GM12878 (cell line): ENCODE results near the gene IGF2R. TPM values are rescaled to one million over a fixed set of nuclear protein-coding genes. Genes with fewer than 3 reads are reported as not detected.

Experiments
- ATAC-seq: fragments of 200-7000 bp; cut with Tn5 transposase; 3 replicates; pipeline ENCODE4 v1.9.1; 2020; ENCODE audit warnings: mild to moderate bottlenecking, moderate library complexity
- BruUV-seq: library from RNA; stranded (reverse); fragments of 400-500 nt; replicated peaks from 2 replicates; lab custom pipeline; 2021; lab: Mats Ljungman, UMichigan
- CTCF ChIA-PET: fragments of 300-600 bp; sonication (Branson Sonifier 250); formaldehyde crosslinking; extraction: SDS; loops from one replicate; lab custom pipeline; 2021; ENCODE audit warnings: inconsistent platforms; lab: Yijun Ruan, JAX
- POLR2A ChIA-PET: fragments of 350-600 bp; formaldehyde crosslinking; extraction: SDS; loops from one replicate; lab custom pipeline; 2021; ENCODE audit warnings: inconsistent platforms; lab: Charles Lee
- RAD21 ChIA-PET: fragments of 300-600 bp; sonication (Branson Sonifier 250); formaldehyde crosslinking; loops from one replicate; lab custom pipeline; 2023; ENCODE audit warnings: antibody characterized with exemption; ENCODE audit not compliant: unreplicated experiment; lab: Charles Lee
- SMC1A ChIA-PET: fragments of 300-600 bp; sonication (Branson Sonifier 250); formaldehyde crosslinking; loops from one replicate; lab custom pipeline; 2023; ENCODE audit not compliant: unreplicated experiment, uncharacterized antibody; lab: Charles Lee
- DNase-seq: peaks from one replicate; pipeline ENCODE4 v3.0.0-alpha.2; 2011; ENCODE audit warnings: low read depth, low spot score
- FAIRE-seq: peaks from 3 replicates; lab custom pipeline; 2011; peaks lifted over from hg19 to GRCh38; lab: Jason Lieb, UNC
- H2AFZ ChIP-seq: 2 replicates; pipeline ENCODE4 v1.6.0; 2011; ENCODE audit warnings: low read depth, low read length, control low read depth; ENCODE audit not compliant: control insufficient read depth
- H3K27ac ChIP-seq: 2 replicates; pipeline ENCODE4 v1.5.1; 2011; ENCODE audit warnings: control low read depth; ENCODE audit not compliant: control insufficient read depth, insufficient read depth
- H3K27me3 ChIP-seq, 2 experiments: replicated peaks in 1 of 2; 2 replicates each; pipeline versions ENCODE4 v1.6.0 to v1.6.1; 2011; ENCODE audit warnings: low read length in 1 of 2; ENCODE audit not compliant: control insufficient read depth in 2 of 2, insufficient read depth in 2 of 2
- H3K36me3 ChIP-seq, 2 experiments: 2 replicates each; pipeline ENCODE4 v1.5.1; 2011; ENCODE audit warnings: low read length in 1 of 2; ENCODE audit not compliant: control insufficient read depth in 2 of 2, insufficient read depth in 2 of 2
- H3K4me1 ChIP-seq: 2 replicates; pipeline ENCODE4 v1.6.1; 2011; ENCODE audit warnings: mild to moderate bottlenecking, low read length, moderate library complexity, mixed read lengths; ENCODE audit not compliant: control insufficient read depth, insufficient read depth
- H3K4me2 ChIP-seq: 2 replicates; pipeline ENCODE4 v1.6.0; 2011; ENCODE audit warnings: control low read depth; ENCODE audit not compliant: control insufficient read depth, insufficient read depth
- H3K4me3 ChIP-seq: fragments of 200-600 bp; sonication (generic); 2 replicates; pipeline ENCODE4 v1.5.1; 2016
- H3K79me2 ChIP-seq: 2 replicates; pipeline ENCODE4 v1.6.0; 2011; ENCODE audit warnings: low read length; ENCODE audit not compliant: control insufficient read depth, insufficient read depth
- H3K9ac ChIP-seq: 2 replicates; pipeline ENCODE4 v1.8.0; 2011; ENCODE audit warnings: low read length, control low read depth, mixed read lengths; ENCODE audit not compliant: control insufficient read depth, insufficient read depth
- H3K9me3 ChIP-seq: replicated peaks from 3 replicates; pipeline ENCODE4 v1.5.1; 2011; ENCODE audit warnings: mild to moderate bottlenecking, low read length; ENCODE audit not compliant: control insufficient read depth, insufficient read depth
- H4K20me1 ChIP-seq: 2 replicates; pipeline ENCODE4 v1.6.0; 2011; ENCODE audit not compliant: control insufficient read depth, insufficient read depth
- CHD1 ChIP-seq: IDR thresholded peaks from 2 replicates; pipeline ENCODE4 v1.6.1; 2012; ENCODE audit warnings: low read depth, low read length, improper control_type of control experiment
- CREB1 ChIP-seq: IDR thresholded peaks from 2 replicates; pipeline ENCODE4 v1.6.1; 2012; ENCODE audit warnings: low read depth, mild to moderate bottlenecking, inconsistent platforms
- CREM ChIP-seq: IDR thresholded peaks from 2 replicates; pipeline ENCODE4 v1.6.1; 2014; ENCODE audit warnings: antibody characterized with exemption, low read depth
- CUX1 ChIP-seq: IDR thresholded peaks from 2 replicates; pipeline ENCODE4 v1.6.1; 2012; ENCODE audit warnings: improper control_type of control experiment, low read depth, low read length; ENCODE audit not compliant: insufficient replicate concordance
- EGR1 ChIP-seq, 2 experiments: IDR thresholded peaks; 1 replicate in 1 of 2; 2 replicates in 1 of 2; pipeline ENCODE4 v1.6.1; 2011 to 2012; ENCODE audit warnings: low read depth in 2 of 2, low read length in 2 of 2, borderline replicate concordance in 1 of 2, mild to moderate bottlenecking in 1 of 2, moderate library complexity in 1 of 2
- EP300 ChIP-seq, 2 experiments: fragments of 150-350 bp in 1 of 2; IDR thresholded peaks; 2 replicates each; pipeline ENCODE4 v1.6.1; 2011 to 2012; ENCODE audit warnings: low read depth in 2 of 2, low read length in 2 of 2, borderline replicate concordance in 1 of 2, improper control_type of control experiment in 1 of 2, inconsistent platforms in 1 of 2; ENCODE audit not compliant: control insufficient read depth in 1 of 2
- SMAD1 ChIP-seq: fragments of 450-650 bp; IDR thresholded peaks from 2 replicates; pipeline ENCODE4 v1.6.1; 2018; ENCODE audit warnings: mild to moderate bottlenecking, low read depth; ENCODE audit not compliant: partially characterized antibody
- SMARCA5 ChIP-seq: fragments of 450-650 bp; IDR thresholded peaks from 2 replicates; pipeline ENCODE4 v1.6.1; 2017; ENCODE audit warnings: mild to moderate bottlenecking
- TARDBP ChIP-seq: IDR thresholded peaks from 2 replicates; pipeline ENCODE4 v1.6.1; 2016; ENCODE audit warnings: borderline replicate concordance
- TCF7 ChIP-seq: IDR thresholded peaks from 2 replicates; pipeline ENCODE4 v1.6.1; 2014; ENCODE audit warnings: antibody characterized with exemption, borderline replicate concordance
- WRNIP1 ChIP-seq: IDR thresholded peaks from 2 replicates; pipeline ENCODE4 v1.6.1; 2011; ENCODE audit warnings: low read depth, low read length, improper control_type of control experiment, borderline replicate concordance
- ZNF207 ChIP-seq: fragments of 450-650 bp; IDR thresholded peaks from 2 replicates; pipeline ENCODE4 v1.6.1; 2014; ENCODE audit warnings: antibody characterized with exemption, mild to moderate bottlenecking, borderline replicate concordance
- WGBS: methylation state at CpG from one replicate; pipeline ENCODE4 v1.1.6; 2016; ENCODE audit warnings: low lambda C conversion rate; ENCODE audit not compliant: insufficient replicate concordance, insufficient coverage; ENCODE audit errors: missing lambda C conversion rate; 5-methylcytosine and 5-hydroxymethylcytosine counted together
- in situ Hi-C: fragments of 300-500 bp; cut with MboI; formaldehyde crosslinking; loops from 9 replicates; pipeline ENCODE4 v1.14.3; 2018; ENCODE audit warnings: mixed read lengths
- intact Hi-C: fragments of 100-400 bp; cut with micrococcal nuclease; formaldehyde crosslinking; loops from one replicate; pipeline ENCODE4 v1.14.2; 2022; ENCODE audit not compliant: unreplicated experiment
- polyA plus RNA-seq, 11 experiments: library from polyadenylated mRNA; depleted of rRNA in 4 of 11; unstranded in 6 of 11; stranded (reverse) in 5 of 11; fragments of >200 nt; fragmentation: Nextera tagmentation in 4 of 11; fragmentation: Illumina TruSeq in 1 of 11; extraction: Ambion mirVana in 4 of 11; extraction: Trizol in 1 of 11; gene quantifications; 1 replicate in 1 of 11; 2 replicates in 10 of 11; pipeline versions ENCODE4 v1.2.1 to v1.2.3, GENCODE V29; 2011 to 2016; ENCODE audit warnings: inconsistent platforms in 2 of 11, missing spikeins in 2 of 11, low read depth in 1 of 11
- total RNA-seq, 4 experiments: library from RNA; depleted of rRNA in 3 of 4; stranded (reverse); fragments of >200 nt in 3 of 4; fragmentation: Illumina TruSeq in 1 of 4; extraction: Trizol in 1 of 4; gene quantifications; 2 replicates each; pipeline versions ENCODE4 v1.2.1 to v1.2.3, GENCODE V29; 2013 to 2021
- TF ChIP-seq, protein P1 (sequence below): IDR thresholded peaks from 2 replicates; pipeline ENCODE4 v1.6.1; 2012; ENCODE audit warnings: low read length, inconsistent platforms
- TF ChIP-seq, protein P2 (sequence below): fragments of 450-650 bp; IDR thresholded peaks from 2 replicates; pipeline ENCODE4 v1.6.1; 2016; ENCODE audit warnings: mild to moderate bottlenecking

Gene IGF2R
- total and polyA plus RNA-seq, 10 of the 15 experiments (the other 5 are each of a cell fraction or from before 2014, with no cell fraction given): 1.00 to 40.1 (median 16.8) TPM

DNA sequence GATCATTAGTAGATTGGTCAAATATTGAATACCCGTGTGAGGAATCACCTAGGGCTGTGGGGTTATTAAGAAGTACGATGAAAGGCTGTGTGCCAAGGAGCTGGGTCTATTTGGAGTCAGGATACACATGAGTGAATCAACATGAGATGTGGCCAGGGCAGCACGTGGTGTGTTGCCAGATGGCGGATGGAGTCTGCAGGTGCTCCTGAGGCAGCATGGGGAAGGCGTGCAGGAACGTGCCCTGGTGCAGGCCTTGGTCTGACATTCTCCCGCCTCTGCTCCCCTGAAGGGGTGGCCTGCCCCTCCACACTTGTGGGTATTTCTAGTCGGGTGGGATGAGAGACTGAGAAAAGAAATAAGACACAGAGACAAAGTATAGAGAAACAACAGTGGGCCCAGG, 113.7 kb downstream of the IGF2R start:
- H3K4me2 ChIP-seq: no peak overlapping the region
- POLR2A ChIA-PET: no interaction called here
- RAD21 ChIA-PET: no interaction called here
- no peaks in the 10 kb centered on the region for H4K20me1 ChIP-seq
- H2AFZ ChIP-seq: no peak overlapping the region
- intact Hi-C loops (no loop called here), in situ Hi-C loops (no loop called here)
- CTCF ChIA-PET: no interaction called here
- H3K9ac ChIP-seq: no peak overlapping the region
- H3K4me3 ChIP-seq: no peak overlapping the region
- H3K79me2 ChIP-seq: no peaks in the 10 kb centered on the region
- peaks cover 17 to 27% of the 10 kb centered on the region in 2 experiments; a peak in 3 of 4 replicates for H3K36me3 ChIP-seq
- BruUV-seq: no TSS peak
- DNase-seq (no peak), ATAC-seq (no peak), FAIRE-seq (no peak)
- H3K4me1 ChIP-seq: no peaks in the 10 kb centered on the region
- SMC1A ChIA-PET: interaction anchor here (1.4 kb wide), 1 partner anchor 9 kb away, joined by 3 read pairs; no protein-coding TSS in a partner anchor
- no peaks in the 10 kb centered on the region for H3K27me3 ChIP-seq
- 94% methylated on average over 8 of the region's 8 CpGs for WGBS
- no peaks in the 10 kb centered on the region for H3K9me3 ChIP-seq
- no peak overlapping the region for H3K27ac ChIP-seq
- no peak for TF ChIP-seq CREB1
- no peak for TF ChIP-seq EP300 (IDR thresholded peaks at IDR 0.05; ENCODE audit: borderline replicate concordance in 1 of 2, control insufficient read depth in 1 of 2, low read depth in 2 of 2, low read length in 2 of 2)
- TF ChIP-seq SMARCA5: no peak
- TF ChIP-seq, protein P1, sequence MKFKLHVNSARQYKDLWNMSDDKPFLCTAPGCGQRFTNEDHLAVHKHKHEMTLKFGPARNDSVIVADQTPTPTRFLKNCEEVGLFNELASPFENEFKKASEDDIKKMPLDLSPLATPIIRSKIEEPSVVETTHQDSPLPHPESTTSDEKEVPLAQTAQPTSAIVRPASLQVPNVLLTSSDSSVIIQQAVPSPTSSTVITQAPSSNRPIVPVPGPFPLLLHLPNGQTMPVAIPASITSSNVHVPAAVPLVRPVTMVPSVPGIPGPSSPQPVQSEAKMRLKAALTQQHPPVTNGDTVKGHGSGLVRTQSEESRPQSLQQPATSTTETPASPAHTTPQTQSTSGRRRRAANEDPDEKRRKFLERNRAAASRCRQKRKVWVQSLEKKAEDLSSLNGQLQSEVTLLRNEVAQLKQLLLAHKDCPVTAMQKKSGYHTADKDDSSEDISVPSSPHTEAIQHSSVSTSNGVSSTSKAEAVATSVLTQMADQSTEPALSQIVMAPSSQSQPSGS: no peak
- no peak for TF ChIP-seq ZNF207
- no peak for TF ChIP-seq CHD1
- TF ChIP-seq EGR1 (IDR thresholded peaks at IDR 0.05; ENCODE audit: borderline replicate concordance in 1 of 2, low read depth in 2 of 2, low read length in 2 of 2): no peak
- TF ChIP-seq TARDBP: no peak
- TF ChIP-seq TCF7: no peak
- no peak for TF ChIP-seq CREM
- no peak for TF ChIP-seq WRNIP1
- TF ChIP-seq SMAD1: no peak
- TF ChIP-seq, protein P2, sequence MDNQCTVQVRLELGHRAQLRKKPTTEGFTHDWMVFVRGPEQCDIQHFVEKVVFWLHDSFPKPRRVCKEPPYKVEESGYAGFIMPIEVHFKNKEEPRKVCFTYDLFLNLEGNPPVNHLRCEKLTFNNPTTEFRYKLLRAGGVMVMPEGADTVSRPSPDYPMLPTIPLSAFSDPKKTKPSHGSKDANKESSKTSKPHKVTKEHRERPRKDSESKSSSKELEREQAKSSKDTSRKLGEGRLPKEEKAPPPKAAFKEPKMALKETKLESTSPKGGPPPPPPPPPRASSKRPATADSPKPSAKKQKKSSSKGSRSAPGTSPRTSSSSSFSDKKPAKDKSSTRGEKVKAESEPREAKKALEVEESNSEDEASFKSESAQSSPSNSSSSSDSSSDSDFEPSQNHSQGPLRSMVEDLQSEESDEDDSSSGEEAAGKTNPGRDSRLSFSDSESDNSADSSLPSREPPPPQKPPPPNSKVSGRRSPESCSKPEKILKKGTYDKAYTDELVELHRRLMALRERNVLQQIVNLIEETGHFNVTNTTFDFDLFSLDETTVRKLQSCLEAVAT: no peak
- TF ChIP-seq CUX1: no peak
